ENCODE data around the gene MRPL2. TPM values are rescaled to one million over a fixed set of nuclear protein-coding genes. Genes with fewer than 3 reads are reported as not detected.

MRPL2 gene
- total RNA-seq, 4 donors from 2014 or later: 17.3 to 35.4 (median 21.2) TPM

DNA sequence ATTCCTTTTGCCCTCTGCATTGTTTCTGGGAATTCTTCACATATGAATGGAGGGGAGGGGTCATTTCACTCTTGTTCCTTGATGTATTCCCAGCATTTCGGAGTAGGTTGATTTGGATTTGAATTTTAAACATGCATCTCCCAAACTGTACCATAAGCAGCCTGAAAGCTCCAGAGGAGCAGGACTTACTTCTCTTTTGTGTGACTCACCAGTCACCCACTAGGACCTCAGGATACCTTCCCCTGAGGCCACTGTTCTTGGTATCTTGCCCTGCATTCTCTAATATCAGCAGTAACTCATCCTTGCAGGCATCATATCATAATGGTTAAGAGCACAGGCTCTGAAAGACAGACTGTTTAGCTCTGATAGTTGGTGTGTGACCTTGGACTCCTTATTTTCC, 703 bp downstream of the MRPL2 start:
- peak overlapping the region; percentile 60 to 91 (median 88) for H3K27ac ChIP-seq
- 83 to 100% methylated on average over 1 of the region's 1 CpG for WGBS, 2 donors (ENCODE audit: low coverage in 1 of 2)
- TF ChIP-seq, protein P1, sequence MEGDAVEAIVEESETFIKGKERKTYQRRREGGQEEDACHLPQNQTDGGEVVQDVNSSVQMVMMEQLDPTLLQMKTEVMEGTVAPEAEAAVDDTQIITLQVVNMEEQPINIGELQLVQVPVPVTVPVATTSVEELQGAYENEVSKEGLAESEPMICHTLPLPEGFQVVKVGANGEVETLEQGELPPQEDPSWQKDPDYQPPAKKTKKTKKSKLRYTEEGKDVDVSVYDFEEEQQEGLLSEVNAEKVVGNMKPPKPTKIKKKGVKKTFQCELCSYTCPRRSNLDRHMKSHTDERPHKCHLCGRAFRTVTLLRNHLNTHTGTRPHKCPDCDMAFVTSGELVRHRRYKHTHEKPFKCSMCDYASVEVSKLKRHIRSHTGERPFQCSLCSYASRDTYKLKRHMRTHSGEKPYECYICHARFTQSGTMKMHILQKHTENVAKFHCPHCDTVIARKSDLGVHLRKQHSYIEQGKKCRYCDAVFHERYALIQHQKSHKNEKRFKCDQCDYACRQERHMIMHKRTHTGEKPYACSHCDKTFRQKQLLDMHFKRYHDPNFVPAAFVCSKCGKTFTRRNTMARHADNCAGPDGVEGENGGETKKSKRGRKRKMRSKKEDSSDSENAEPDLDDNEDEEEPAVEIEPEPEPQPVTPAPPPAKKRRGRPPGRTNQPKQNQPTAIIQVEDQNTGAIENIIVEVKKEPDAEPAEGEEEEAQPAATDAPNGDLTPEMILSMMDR (IDR thresholded peaks at IDR 0.05): no peak
- no peak for TF ChIP-seq EP300 (IDR thresholded peaks at IDR 0.05)
- TF ChIP-seq POLR2AphosphoS5 (IDR thresholded peaks at IDR 0.05): no peak
- no peak for TF ChIP-seq POLR2A (IDR thresholded peaks at IDR 0.05)

DNA sequence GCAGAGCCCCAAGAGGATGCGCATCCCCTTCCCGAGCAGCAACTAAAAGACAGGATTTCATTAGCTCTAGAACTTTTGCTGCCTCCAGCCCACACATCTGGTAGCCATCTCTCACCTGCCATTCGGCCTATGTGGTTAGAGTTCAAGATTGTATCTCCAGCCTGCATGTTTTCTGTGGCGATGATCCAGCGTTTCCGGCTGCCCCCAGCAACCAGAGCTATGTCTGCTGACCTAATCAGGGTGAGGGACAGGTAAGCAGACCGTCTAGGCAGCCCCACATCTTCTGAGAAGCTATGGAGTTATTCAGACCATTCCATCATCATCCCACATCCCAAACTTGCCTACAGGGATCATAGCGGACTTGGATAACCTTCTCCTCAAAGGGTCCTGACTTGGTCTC, 3.3 kb downstream of the MRPL2 start:
- Histone ChIP-seq H3K27ac (no peak overlapping the region), H3K27me3 (no peaks in the 10 kb centered on the region), H3K9me3 (no peaks in the 10 kb centered on the region), H3K36me3 (peaks cover 0 to 36% of the 10 kb centered on the region in 2 donors), H3K4me1 (peaks cover 0 to 56% (median 22%) of the 10 kb centered on the region in 3 donors), H3K4me3 (no peak overlapping the region)
- 73 to 87% methylated on average over 2 to 7 of the region's 8 CpGs for WGBS, 2 donors (ENCODE audit: low coverage in 1 of 2)
- ATAC-seq: no peak
- TF ChIP-seq POLR2A (IDR thresholded peaks at IDR 0.05) (no peak), POLR2AphosphoS5 (IDR thresholded peaks at IDR 0.05) (no peak), EP300 (IDR thresholded peaks at IDR 0.05) (no peak)
- TF ChIP-seq, protein P1 (IDR thresholded peaks at IDR 0.05): no peak

More for the DNA sequence above, 703 bp downstream of the MRPL2 start:
- Histone ChIP-seq H3K4me1 (peaks cover 0 to 47% (median 19%) of the 10 kb centered on the region in 3 donors), H3K4me3 (peak overlapping the region; percentile 66 to 85), H3K36me3 (peaks cover 0 to 48% of the 10 kb centered on the region in 2 donors), H3K9me3 (no peaks in the 10 kb centered on the region), H3K27me3 (no peaks in the 10 kb centered on the region)
- no peak for ATAC-seq

DNA sequence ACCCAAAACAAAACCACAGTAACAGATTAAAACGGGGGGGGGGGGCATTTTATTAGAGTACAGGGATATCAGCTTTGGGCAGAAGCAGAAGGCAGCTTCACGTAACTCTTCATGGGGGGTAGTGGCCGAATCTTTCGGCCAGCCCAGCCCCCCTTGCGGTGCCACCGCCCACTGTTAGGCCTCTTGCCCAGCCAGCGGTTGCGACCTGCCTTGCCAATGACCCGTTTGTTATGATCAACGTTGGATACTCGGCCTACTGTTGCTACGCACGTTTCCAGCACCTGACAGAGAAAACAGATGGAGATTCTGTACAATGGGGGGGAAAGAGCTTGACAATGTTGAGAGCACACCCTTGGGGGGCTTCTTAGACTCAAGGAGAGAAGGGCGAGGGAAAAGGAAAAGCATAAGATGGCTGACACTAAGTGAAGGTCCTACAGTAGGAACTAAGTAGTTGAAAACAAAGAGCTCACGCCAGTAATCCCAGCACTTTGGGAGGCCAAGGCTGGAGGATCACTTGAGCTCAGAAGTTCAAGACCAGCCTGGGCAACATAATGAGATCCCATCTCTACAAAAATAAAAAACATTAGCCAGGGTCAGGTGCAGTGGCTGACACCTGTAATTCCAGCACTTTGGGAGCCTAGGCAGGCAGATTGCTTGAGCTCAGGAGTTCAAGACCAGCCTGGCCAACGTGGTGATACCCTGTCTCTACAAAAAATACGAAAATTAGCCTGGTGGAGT, 4.9 kb downstream of the MRPL2 start:
- TF ChIP-seq, protein P1 (IDR thresholded peaks at IDR 0.05): no peak
- TF ChIP-seq EP300 (IDR thresholded peaks at IDR 0.05) (no peak), POLR2A (IDR thresholded peaks at IDR 0.05) (no peak), POLR2AphosphoS5 (IDR thresholded peaks at IDR 0.05) (no peak)
- Histone ChIP-seq H3K4me1 (peaks cover 0 to 45% (median 15%) of the 10 kb centered on the region in 3 donors), H3K36me3 (peaks cover 0 to 50% of the 10 kb centered on the region in 2 donors), H3K9me3 (no peaks in the 10 kb centered on the region), H3K4me3 (peak overlapping the region; percentile 77 to 79), H3K27ac (peak overlapping the region; percentile 76 to 95 (median 90)), H3K27me3 (no peaks in the 10 kb centered on the region)
- ATAC-seq: no peak
- 39 to 48% methylated on average over 8 to 9 of the region's 17 CpGs for WGBS, 2 donors (ENCODE audit: low coverage in 1 of 2)

DNA sequence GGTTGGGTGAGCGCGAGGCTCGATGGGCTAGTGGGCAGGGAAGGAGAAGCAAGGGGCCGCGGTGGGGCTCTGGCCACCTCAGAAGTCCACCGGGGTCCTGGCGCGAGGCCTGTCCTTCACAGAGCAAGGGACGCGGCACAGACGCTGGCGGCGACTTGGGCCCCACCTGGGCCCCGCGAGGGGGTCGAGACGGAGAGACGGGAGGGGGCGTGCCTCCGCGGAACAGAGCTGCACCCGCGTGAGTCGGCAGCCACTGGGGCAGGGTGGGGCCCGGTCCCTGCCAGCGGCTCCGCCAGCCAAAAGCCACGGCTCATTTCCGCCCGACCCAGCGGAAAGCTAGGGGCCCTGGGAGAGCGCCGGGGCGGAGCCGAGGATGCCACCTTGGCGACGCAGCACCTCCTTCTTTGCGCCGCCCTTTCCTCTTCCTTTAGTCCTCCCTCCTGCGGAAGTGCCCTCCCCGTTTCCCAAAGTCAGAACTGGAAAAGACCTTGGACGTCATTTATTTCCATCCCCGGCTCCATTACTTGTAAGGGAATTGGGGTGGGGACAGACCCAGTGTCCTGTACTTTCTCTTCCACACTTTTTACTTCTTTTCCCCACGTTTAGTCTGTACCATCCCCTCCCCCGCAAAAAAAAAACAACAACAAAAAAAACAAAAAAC, 5.6 kb downstream of the MRPL2 start, which contains the start of gene CUL7:
Gene CUL7, minus strand, starts transcription at position 307 of the 661 bp plus-strand sequence. CDS start 1,063 bp downstream, outside the sequence.
- peaks cover 0 to 57% of the 10 kb centered on the region in 2 donors for H3K36me3 ChIP-seq
- no peaks in the 10 kb centered on the region for H3K27me3 ChIP-seq
- peaks cover 0 to 41% (median 15%) of the 10 kb centered on the region in 3 donors for H3K4me1 ChIP-seq
- H3K9me3 ChIP-seq: no peaks in the 10 kb centered on the region
- peak within 1 kb of the TSS; percentile 76 to 95 (median 90) for H3K27ac ChIP-seq
- 0 to 7% methylated on average over 3 to 4 of the region's 45 CpGs for WGBS, 2 donors (ENCODE audit: low coverage in 1 of 2)
- TF ChIP-seq POLR2A (IDR thresholded peaks at IDR 0.05): peak; percentile 77 to 80
- TF ChIP-seq POLR2AphosphoS5 (IDR thresholded peaks at IDR 0.05): peak; percentile 84
- TF ChIP-seq, protein P1 (IDR thresholded peaks at IDR 0.05): peak in 1 of 4 experiments; percentile 39
- no peak for TF ChIP-seq EP300 (IDR thresholded peaks at IDR 0.05)
- ATAC-seq: peak; percentile 97
- peak within 1 kb of the TSS; percentile 77 to 79 for H3K4me3 ChIP-seq
